Brain microvascular endothelial cell (primary cell): ENCODE measurements around the gene DHRS1.

Source experiments
- DNase-seq: peaks from one replicate; pipeline ENCODE4 v3.0.0-alpha.2; 2020
- H3K27ac ChIP-seq: fragments of 250-450 bp; sonication (Bioruptor Pico); 2 replicates; pipeline ENCODE4 v1.5.1; 2020; ENCODE audit warnings: mild to moderate bottlenecking, moderate library complexity
- H3K27me3 ChIP-seq: fragments of 250-450 bp; sonication (Bioruptor Pico); replicated peaks from 2 replicates; pipeline ENCODE4 v1.5.1; 2020; ENCODE audit warnings: mild to moderate bottlenecking
- H3K36me3 ChIP-seq: fragments of 250-450 bp; sonication (Bioruptor Pico); replicated peaks from 2 replicates; pipeline ENCODE4 v1.5.1; 2020; ENCODE audit warnings: mild to moderate bottlenecking
- H3K4me3 ChIP-seq: 2 replicates; pipeline ENCODE4 v1.5.1; 2011; ENCODE audit warnings: low read depth, mild to moderate bottlenecking, control low read depth, low read length, moderate library complexity
- CTCF ChIP-seq: IDR thresholded peaks from 2 replicates; pipeline ENCODE4 v1.5.1; 2011; ENCODE audit warnings: low read depth, mild to moderate bottlenecking, moderate library complexity, low read length, control low read depth, inconsistent platforms; ENCODE audit errors: missing control alignments
- in situ Hi-C: cut with HindIII; loops from 2 replicates; pipeline ENCODE4 v1.10.0; 2017; ENCODE audit warnings: low sequenced_read_pairs, low pct_ligation_motif_present

The DHRS1 gene

GRCh38 chr14:24260780-24261157 lies 38.8 kb downstream of the DHRS1 start:
- in situ Hi-C loops = no loop called here
- Histone ChIP-seq H3K27me3 (no peaks in the 10 kb centered on the region), H3K4me3 (no peak overlapping the region), H3K36me3 (peaks cover 4% of the 10 kb centered on the region), H3K27ac (no peak overlapping the region)
- DNase-seq = no peak
- TF ChIP-seq CTCF = no peak

- Histone ChIP-seq H3K4me3 (no peak overlapping the region), H3K27ac (no peak overlapping the region), H3K27me3 (no peaks in the 10 kb centered on the region), H3K36me3 (no peaks in the 10 kb centered on the region)
- no peak for TF ChIP-seq CTCF
- in situ Hi-C loops = no loop called here
- no peak for DNase-seq
Observed at GRCh38 chr14:24260026-24260779, 39.4 kb downstream of the DHRS1 start.

- Histone ChIP-seq H3K27me3 (no peaks in the 10 kb centered on the region), H3K4me3 (no peak overlapping the region), H3K36me3 (no peaks in the 10 kb centered on the region), H3K27ac (no peak overlapping the region)
- no peak for TF ChIP-seq CTCF
- in situ Hi-C loops = no loop called here
- no peak for DNase-seq
Observed at GRCh38 chr14:24259282-24260025, 40.1 kb downstream of the DHRS1 start.

- Histone ChIP-seq H3K36me3 (no peaks in the 10 kb centered on the region), H3K27me3 (no peaks in the 10 kb centered on the region), H3K27ac (no peak overlapping the region), H3K4me3 (no peak overlapping the region)
- in situ Hi-C loops = no loop called here
- TF ChIP-seq CTCF = no peak
- DNase-seq = no peak
Observed at GRCh38 chr14:24258548-24259265, 40.9 kb downstream of the DHRS1 start.

- H3K4me3 ChIP-seq = no peak overlapping the region
- H3K27me3 ChIP-seq = no peaks in the 10 kb centered on the region
- H3K36me3 ChIP-seq = no peaks in the 10 kb centered on the region
- TF ChIP-seq CTCF = no peak
- no peak for DNase-seq
- in situ Hi-C loops = no loop called here
- H3K27ac ChIP-seq = no peak overlapping the region
Observed at GRCh38 chr14:24258119-24258518, 41.5 kb downstream of the DHRS1 start.
